HG02763 (cell line): ENCODE results near the gene NXNL2.

ENCODE experiments used
- ATAC-seq: cut with Tn5 transposase; IDR thresholded peaks from one replicate; pipeline ENCODE4 v1.9.1; 2021; ENCODE audit warnings: mild to moderate bottlenecking, moderate library complexity; ENCODE audit not compliant: unreplicated experiment

The NXNL2 gene

DNA sequence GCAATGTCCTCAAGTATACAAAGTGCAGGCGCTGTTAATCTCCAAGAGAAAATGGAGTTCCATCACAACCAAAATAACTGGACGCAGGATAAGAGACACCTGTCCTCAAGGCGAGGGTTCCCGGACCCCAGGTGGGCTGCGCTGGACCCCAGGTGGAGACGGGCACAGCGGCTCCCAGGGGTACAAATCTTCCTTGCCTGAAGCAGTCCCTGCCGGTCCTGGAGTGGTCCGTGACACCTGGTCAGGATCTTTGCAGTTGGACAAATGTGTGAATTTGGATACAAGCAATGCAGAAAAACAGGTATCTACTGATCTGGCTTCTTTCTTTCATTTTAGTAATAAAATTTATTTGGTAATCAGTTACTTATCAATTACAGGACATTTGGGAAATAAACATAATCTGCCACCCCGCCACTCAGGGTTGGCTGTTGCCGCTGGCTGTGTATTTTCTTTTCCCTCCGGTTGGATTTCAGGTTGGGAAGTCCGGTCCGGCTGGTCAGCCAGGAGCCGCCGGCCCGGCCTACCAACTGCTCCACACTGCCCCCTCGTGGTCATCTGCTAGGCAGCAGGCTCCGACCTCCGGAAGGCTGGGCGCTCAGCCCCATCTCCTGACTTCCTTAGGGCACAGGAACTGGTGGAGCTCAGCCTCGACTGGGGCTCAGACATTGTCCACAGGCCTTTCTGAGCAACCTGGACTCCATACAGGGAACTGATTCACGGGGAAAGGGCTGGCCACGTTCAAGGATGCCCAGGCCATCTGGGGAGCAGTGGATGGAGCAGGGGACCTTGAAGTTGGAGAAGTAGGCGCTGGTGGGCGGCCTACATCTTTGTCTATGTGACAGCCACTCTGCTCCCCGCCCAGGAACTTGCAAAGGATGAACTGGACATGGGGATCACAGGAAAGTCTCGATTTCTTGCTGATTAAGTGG lies 43.4 kb downstream of the NXNL2 start:
- peak; percentile 71 for ATAC-seq

DNA sequence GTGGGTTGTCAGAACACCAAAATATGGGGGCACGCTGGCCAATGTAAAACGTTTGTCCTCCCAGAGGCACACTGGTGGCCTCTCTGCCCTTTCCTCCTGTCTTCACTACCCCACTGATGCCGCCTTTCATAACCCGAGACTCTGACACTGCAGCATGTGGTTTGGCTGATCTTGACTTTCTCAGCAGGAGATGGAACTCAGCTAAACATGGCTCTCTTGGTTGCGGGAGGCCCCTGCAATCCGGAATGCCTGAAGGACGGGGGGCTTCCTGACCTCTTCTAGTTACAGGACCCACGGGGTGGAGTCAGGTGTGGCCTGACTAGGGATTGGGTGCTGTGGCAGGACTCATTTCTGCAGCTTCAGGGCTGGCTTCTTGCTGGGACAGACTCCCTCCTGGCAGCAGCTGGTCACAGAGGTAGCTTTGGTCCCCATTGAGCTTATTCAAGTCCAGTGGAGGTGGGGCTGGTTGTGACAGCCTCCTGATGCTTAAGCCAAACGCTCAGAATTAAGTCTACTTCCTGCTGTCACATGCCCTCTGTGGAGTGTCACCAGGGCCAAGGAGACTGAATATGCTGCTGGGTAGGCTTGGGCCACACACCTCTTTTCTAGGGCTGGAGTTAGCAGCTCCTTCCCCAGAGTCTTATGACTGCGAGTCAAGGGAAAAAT lies 44.2 kb downstream of the NXNL2 start:
- ATAC-seq: no peak

DNA sequence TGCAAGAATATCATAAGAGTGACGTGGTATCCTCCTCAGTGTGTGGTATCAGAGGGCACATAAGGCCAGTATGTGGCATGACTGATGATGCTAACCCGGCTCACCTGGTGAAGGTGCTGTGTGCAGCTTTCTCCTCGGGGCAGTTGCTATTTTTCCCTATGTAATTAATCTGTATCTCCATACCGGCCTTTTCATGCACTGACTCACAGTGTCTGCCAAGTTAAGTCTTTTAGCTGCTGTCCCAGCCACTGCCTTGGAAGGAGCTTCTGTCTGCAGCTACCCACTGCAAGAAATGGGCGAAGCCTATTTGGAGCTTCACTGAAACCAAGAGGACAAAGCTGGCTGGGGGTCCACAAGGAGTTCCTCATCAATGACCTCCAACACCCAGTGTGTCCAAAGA lies 46.0 kb downstream of the NXNL2 start:
- no peak for ATAC-seq

DNA sequence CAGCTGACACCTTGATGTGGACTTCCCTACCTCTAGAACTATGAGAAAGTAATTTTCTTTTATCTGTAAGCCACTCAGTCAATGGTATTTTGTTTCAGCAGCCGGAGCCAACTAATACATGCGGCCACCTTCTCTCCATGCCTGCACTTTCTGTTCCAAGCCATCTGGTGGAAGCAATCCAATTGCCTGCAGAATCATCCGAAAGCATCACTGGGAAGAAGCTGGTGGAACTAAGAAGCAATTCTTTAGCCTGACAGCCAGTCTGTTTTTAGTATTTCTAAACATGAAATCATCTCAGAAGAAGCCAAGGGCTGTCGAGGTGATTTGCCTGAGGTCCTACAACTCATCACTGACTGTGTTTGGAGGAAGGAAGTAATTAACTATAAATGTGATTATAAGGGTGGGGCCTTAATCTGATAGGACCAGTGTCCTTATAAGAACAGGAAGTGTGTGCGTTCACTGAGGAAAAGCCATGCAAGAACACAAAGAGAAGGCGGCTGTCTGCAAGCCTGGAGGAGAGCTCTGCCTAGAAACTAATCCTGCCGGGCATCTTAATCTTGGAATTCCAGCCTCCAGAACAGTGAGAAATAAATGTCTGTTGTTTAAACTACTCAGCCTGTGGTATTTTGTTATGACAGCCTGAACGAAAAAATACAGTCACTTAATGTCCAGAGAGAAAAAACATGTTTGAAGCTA lies 49.1 kb downstream of the NXNL2 start:
- no peak for ATAC-seq

GRCh38 chr9:88585426-88585825 lies 50.4 kb downstream of the NXNL2 start:
- ATAC-seq: no peak

GRCh38 chr9:88586452-88586851 lies 51.5 kb downstream of the NXNL2 start:
- no peak for ATAC-seq

DNA sequence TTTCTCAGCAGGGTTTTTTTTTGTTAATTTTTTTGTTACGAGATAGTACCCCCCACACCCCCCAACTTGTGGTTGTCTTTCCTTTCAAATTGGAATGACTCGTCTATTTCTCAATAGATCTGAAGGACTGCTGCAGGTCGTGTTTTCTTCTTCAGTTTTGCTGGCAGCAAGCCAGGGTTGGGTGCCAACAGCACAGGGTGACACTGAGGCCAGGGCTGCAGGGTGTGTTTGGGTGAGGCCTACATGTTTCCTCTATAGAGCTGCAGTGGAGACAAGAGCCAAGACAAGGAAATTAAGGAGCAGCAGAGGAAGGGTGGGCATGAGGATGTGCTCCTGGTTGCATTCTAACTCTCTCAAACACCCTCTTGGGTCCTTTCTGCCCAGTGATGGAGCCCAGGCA lies 52.2 kb downstream of the NXNL2 start:
- ATAC-seq: no peak

DNA sequence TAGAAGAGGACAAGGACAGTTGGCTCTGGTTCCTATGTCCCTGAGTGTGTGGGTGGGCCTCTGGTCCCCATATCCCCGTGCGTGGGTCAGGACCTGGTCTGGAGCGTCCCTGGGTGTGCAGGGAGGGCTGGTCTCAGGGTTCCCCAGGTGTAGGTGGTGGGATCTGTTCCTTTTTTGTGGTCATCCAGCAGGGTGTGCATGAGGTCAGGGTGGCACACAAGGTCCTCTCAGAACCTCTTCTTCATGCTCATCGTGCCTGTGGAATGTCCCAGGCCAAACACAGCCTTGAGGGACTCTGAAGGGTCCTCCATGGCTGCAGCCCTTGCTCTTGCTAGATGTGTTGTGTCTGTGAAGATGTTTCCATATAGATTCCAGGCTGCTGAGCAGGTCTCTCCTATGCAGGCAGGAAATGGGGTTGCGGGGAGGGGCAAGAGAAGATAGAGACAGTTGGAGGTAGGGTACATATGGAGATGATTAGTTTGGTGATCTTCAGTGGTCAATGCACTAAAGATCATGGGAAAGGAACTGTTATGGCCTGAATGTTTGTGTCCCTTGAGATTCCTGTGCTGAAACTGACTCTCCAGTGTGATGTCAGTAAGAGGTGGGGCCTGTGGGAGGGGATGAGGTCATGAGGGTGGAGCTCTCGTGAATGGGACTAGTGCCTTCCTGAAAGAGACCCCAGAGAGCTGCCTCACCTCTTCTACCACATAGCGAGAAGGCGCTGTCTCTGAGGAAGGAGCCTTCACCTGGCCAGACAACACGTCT lies 53.1 kb downstream of the NXNL2 start:
- ATAC-seq: no peak

DNA sequence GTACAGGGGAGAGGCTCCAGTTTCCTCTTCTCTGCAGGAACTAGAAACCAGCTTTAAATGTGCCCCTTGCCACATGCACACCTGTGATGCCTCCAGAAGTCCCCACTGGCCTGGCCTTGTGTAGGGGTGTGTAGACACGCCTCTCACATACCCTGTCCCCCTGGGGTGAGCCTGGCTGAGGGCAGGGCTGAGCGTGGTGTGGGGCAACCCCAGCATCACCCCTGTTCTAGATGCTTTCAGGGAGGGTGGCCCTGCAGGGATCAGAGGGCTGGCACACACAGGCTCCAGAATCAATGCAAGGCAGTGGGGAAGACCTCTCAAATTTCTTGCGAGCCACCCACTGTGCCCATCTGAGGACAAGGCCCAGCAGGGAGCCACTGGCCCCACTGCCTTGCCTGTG lies 54.7 kb downstream of the NXNL2 start:
- no peak for ATAC-seq

DNA sequence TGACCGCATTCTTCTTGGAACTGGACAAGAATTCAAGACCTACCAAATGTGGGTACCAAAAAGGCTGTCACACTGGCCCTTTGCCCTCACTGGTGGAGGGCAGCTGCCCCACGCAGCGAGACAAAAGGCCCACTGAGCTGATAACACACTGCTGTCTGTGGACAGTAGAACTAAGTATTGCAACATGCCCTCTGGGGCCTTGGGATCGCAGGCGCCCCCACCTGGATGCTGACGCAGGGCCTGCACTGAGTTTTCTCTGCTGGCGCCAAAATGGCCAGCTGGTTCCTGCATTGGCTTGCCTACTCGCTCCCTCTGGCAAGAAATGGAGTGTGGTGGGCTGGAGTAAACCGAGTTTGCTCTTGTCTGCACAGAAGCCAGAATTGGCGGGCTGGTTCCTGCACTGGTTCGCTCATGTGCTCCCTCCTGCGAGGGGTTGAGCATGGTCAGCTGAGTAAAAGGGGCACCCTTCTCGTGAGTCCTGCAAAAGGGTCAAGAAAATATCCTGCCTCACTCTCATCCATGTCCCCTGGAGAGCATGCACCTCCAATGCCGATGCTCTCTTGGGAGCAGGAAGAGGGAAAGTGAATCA lies 55.7 kb downstream of the NXNL2 start:
- ATAC-seq: no peak

GRCh38 chr9:88593537-88594185 lies 58.7 kb downstream of the NXNL2 start:
- ATAC-seq: peak; percentile 74
